IMR-90 (cell line): ENCODE data around the gene HSPA9. TPM values are rescaled to one million over a fixed set of nuclear protein-coding genes. Genes with fewer than 3 reads are reported as not detected.

ENCODE experiments used
- ATAC-seq: fragments of 200-7000 bp; cut with Tn5 transposase; 2 replicates; pipeline ENCODE4 v1.9.1; 2020; ENCODE audit warnings: low read depth, mild to moderate bottlenecking, moderate library complexity
- BruUV-seq: library from RNA; stranded (reverse); fragments of 400-500 nt; replicated peaks from 2 replicates; lab custom pipeline; 2021; lab: Mats Ljungman, UMichigan
- CTCF ChIA-PET: fragments of 300-600 bp; formaldehyde crosslinking; extraction: SDS; loops from one replicate; lab custom pipeline; 2021; ENCODE audit warnings: antibody characterized with exemption; lab: Yijun Ruan, JAX
- POLR2A ChIA-PET: fragments of 300-600 bp; sonication (Branson Sonifier 250); formaldehyde crosslinking; loops from one replicate; lab custom pipeline; 2022; ENCODE audit warnings: antibody characterized with exemption; ENCODE audit not compliant: unreplicated experiment; lab: Charles Lee
- DNase-seq: peaks from one replicate; pipeline ENCODE4 v3.0.0; 2013
- H2AFZ ChIP-seq: replicated peaks from 2 replicates; pipeline ENCODE3; 2013; ENCODE audit warnings: low read length, mild to moderate bottlenecking; ENCODE audit not compliant: poor library complexity
- H2AK5ac ChIP-seq: 2 replicates; pipeline ENCODE4 v1.6.1; 2013; ENCODE audit warnings: low read depth, low read length, inconsistent platforms
- H2AK9ac ChIP-seq: replicated peaks from 2 replicates; pipeline ENCODE3; 2013; ENCODE audit warnings: mild to moderate bottlenecking, low read depth, low read length, moderate library complexity; ENCODE audit not compliant: poor library complexity
- H2BK120ac ChIP-seq: 2 replicates; pipeline ENCODE4 v1.6.1; 2013; ENCODE audit warnings: low read depth, low read length, inconsistent platforms
- H2BK15ac ChIP-seq: 3 replicates; pipeline ENCODE4 v1.6.1; 2013; ENCODE audit warnings: low read depth, low read length, inconsistent platforms
- H2BK20ac ChIP-seq: 2 replicates; pipeline ENCODE4 v1.6.1; 2013; ENCODE audit warnings: low read depth, mild to moderate bottlenecking, inconsistent platforms, low read length, moderate library complexity
- H2BK5ac ChIP-seq: 2 replicates; pipeline ENCODE4 v1.6.1; 2013; ENCODE audit warnings: mild to moderate bottlenecking, low read depth, low read length, inconsistent platforms; ENCODE audit not compliant: poor library complexity, severe bottlenecking
- H3K14ac ChIP-seq: replicated peaks from 2 replicates; pipeline ENCODE4 v1.6.1; 2013; ENCODE audit warnings: low read depth, low read length, inconsistent platforms
- H3K18ac ChIP-seq: 2 replicates; pipeline ENCODE4 v1.6.1; 2013; ENCODE audit warnings: low read depth, low read length, control low read depth
- H3K23ac ChIP-seq: 2 replicates; pipeline ENCODE4 v1.6.1; 2013; ENCODE audit warnings: low read depth, low read length, inconsistent platforms
- H3K27ac ChIP-seq: 2 replicates; pipeline ENCODE4 v1.5.1; 2013; ENCODE audit warnings: mild to moderate bottlenecking, control low read depth, low read length; ENCODE audit not compliant: insufficient read depth
- H3K27me3 ChIP-seq: 2 replicates; pipeline ENCODE4 v1.6.1; 2013; ENCODE audit warnings: low read length; ENCODE audit not compliant: control insufficient read depth, insufficient read depth
- H3K36me3 ChIP-seq: 2 replicates; pipeline ENCODE4 v1.6.1; 2013; ENCODE audit warnings: low read length, mixed read lengths; ENCODE audit not compliant: control insufficient read depth, insufficient read depth
- H3K4ac ChIP-seq: 2 replicates; pipeline ENCODE4 v1.6.1; 2013; ENCODE audit warnings: low read depth, low read length, inconsistent platforms
- H3K4me1 ChIP-seq: 2 replicates; pipeline ENCODE4 v1.6.1; 2013; ENCODE audit warnings: low read length, mixed read lengths; ENCODE audit not compliant: control insufficient read depth, insufficient read depth
- H3K4me2 ChIP-seq: 2 replicates; pipeline ENCODE4 v1.6.1; 2013; ENCODE audit warnings: low read depth, mild to moderate bottlenecking, control low read depth, low read length, moderate library complexity
- H3K4me3 ChIP-seq: 2 replicates; pipeline ENCODE4 v1.5.1; 2013; ENCODE audit warnings: low read depth, mild to moderate bottlenecking, control low read depth, low read length, moderate library complexity; ENCODE audit not compliant: insufficient read depth
- H3K56ac ChIP-seq: 2 replicates; pipeline ENCODE4 v1.6.1; 2013; ENCODE audit warnings: low read length, inconsistent platforms; ENCODE audit not compliant: insufficient read depth; ENCODE audit errors: extremely low read depth
- H3K79me1 ChIP-seq, 2 experiments: 2 replicates each; pipeline ENCODE4 v1.6.1; 2013; ENCODE audit warnings: low read length in 2 of 2, inconsistent platforms in 1 of 2, low read depth in 1 of 2
- H3K9ac ChIP-seq: 2 replicates; pipeline ENCODE4 v1.6.1; 2013; ENCODE audit warnings: low read depth, low read length, control low read depth
- H3K9me1 ChIP-seq: 2 replicates; pipeline ENCODE4 v1.6.1; 2013; ENCODE audit warnings: low read length, inconsistent platforms; ENCODE audit not compliant: insufficient read depth
- H3K9me3 ChIP-seq: 2 replicates; pipeline ENCODE4 v1.6.1; 2013; ENCODE audit warnings: low read length; ENCODE audit not compliant: control insufficient read depth, insufficient read depth
- H4K20me1 ChIP-seq: 2 replicates; pipeline ENCODE4 v1.6.1; 2013; ENCODE audit warnings: low read length, inconsistent platforms; ENCODE audit not compliant: insufficient read depth
- H4K5ac ChIP-seq: 2 replicates; pipeline ENCODE4 v1.6.1; 2013; ENCODE audit warnings: mild to moderate bottlenecking, low read depth, low read length, control low read depth
- H4K8ac ChIP-seq, 2 experiments: 2 replicates each; pipeline ENCODE4 v1.6.1; 2013; ENCODE audit warnings: low read depth in 2 of 2, low read length in 2 of 2, control low read depth in 1 of 2, inconsistent platforms in 1 of 2
- H4K91ac ChIP-seq: 2 replicates; pipeline ENCODE4 v1.6.1; 2013; ENCODE audit warnings: low read depth, low read length, inconsistent platforms; ENCODE audit not compliant: insufficient read depth
- CHD1 ChIP-seq: IDR thresholded peaks from 2 replicates; pipeline ENCODE4 v1.6.1; 2012; ENCODE audit warnings: low read depth, low read length, improper control_type of control experiment
- MAFK ChIP-seq: IDR thresholded peaks from 2 replicates; pipeline ENCODE4 v1.6.1; 2012; ENCODE audit warnings: low read depth, low read length, improper control_type of control experiment
- MXI1 ChIP-seq: IDR thresholded peaks from 2 replicates; pipeline ENCODE4 v1.6.1; 2012; ENCODE audit warnings: low read depth, mild to moderate bottlenecking, low read length, moderate library complexity, borderline replicate concordance
- RCOR1 ChIP-seq: IDR thresholded peaks from 2 replicates; pipeline ENCODE4 v1.6.1; 2012; ENCODE audit warnings: mild to moderate bottlenecking, low read length, improper control_type of control experiment; ENCODE audit not compliant: insufficient replicate concordance
- SMC3 ChIP-seq: fragments of 150-350 bp; IDR thresholded peaks from 2 replicates; pipeline ENCODE4 v1.6.1; 2016; ENCODE audit warnings: low read depth, mild to moderate bottlenecking, antibody characterized with exemption, low read length, moderate library complexity
- WGBS, 2 experiments: methylation state at CpG; one replicate each; pipeline versions ENCODE4 v1.1.5 to v1.1.7; 2013; ENCODE audit warnings: missing lambda C conversion rate in 2 of 2; ENCODE audit not compliant: insufficient read length in 1 of 2; ENCODE audit errors: extremely low coverage in 2 of 2; 5-methylcytosine and 5-hydroxymethylcytosine counted together
- dilution Hi-C: fragments of 300-500 bp; cut with HindIII; formaldehyde crosslinking; loops from one replicate; pipeline ENCODE4 v1.14.3; 2018; ENCODE audit warnings: low sequenced_read_pairs; ENCODE audit not compliant: unreplicated experiment
- in situ Hi-C: fragments of 300-500 bp; cut with MboI; formaldehyde crosslinking; loops from 3 replicates; pipeline ENCODE4 v1.14.3; 2019; ENCODE audit warnings: low sequenced_read_pairs, inconsistent platforms, mixed read lengths
- intact Hi-C: fragments of 100-400 bp; cut with micrococcal nuclease; formaldehyde crosslinking; loops from 2 replicates; pipeline ENCODE4 v1.10.0; 2022
- polyA plus RNA-seq, 3 experiments: library from polyadenylated mRNA; depleted of rRNA; stranded (reverse); fragments of >200 nt; gene quantifications; 2 replicates each; pipeline ENCODE4 v1.2.3, GENCODE V29; 2012; ENCODE audit warnings: low replicate concordance in 1 of 3
- total RNA-seq: library from RNA; depleted of rRNA; stranded (reverse); fragments of >200 nt; gene quantifications from 2 replicates; pipeline ENCODE4 v1.2.3, GENCODE V29; 2012
- TF ChIP-seq, protein P1 (sequence below): fragments of 150-350 bp; IDR thresholded peaks from 2 replicates; pipeline ENCODE4 v1.6.1; 2016; ENCODE audit warnings: low read depth, mild to moderate bottlenecking, low read length, moderate library complexity, borderline replicate concordance

HSPA9 gene
- total and polyA plus RNA-seq, 2 of the 4 experiments (the other 2 are of a cell fraction): 157 to 472 TPM

- no peak overlapping the region for H2AK5ac ChIP-seq
- H3K4me1 ChIP-seq: peaks cover 2% of the 10 kb centered on the region; the same call in 1 of the 2 replicates
- intact Hi-C loops: loop anchor here (2.0 kb wide), 1 partner anchor 181 kb away; no protein-coding TSS in a partner anchor
- peak overlapping the region; percentile 97 for H3K14ac ChIP-seq
- H3K27me3 ChIP-seq: no peaks in the 10 kb centered on the region
- H4K8ac ChIP-seq: peak overlapping the region; percentile 35 to 49; a peak in 3 of 4 replicates
- H3K18ac ChIP-seq: no peak overlapping the region
- WGBS, 2 experiments: no CpG with 5 or more reads among the region's 9 CpGs
- H3K4me3 ChIP-seq: peak overlapping the region; percentile 76
- H3K27ac ChIP-seq: peak overlapping the region; percentile 98
- H3K56ac ChIP-seq: peak overlapping the region; percentile 96
- H3K36me3 ChIP-seq: peaks cover 35% of the 10 kb centered on the region
- no peak overlapping the region; the same call in 1 of the 2 replicates for H4K5ac ChIP-seq
- TF ChIP-seq, protein P1, sequence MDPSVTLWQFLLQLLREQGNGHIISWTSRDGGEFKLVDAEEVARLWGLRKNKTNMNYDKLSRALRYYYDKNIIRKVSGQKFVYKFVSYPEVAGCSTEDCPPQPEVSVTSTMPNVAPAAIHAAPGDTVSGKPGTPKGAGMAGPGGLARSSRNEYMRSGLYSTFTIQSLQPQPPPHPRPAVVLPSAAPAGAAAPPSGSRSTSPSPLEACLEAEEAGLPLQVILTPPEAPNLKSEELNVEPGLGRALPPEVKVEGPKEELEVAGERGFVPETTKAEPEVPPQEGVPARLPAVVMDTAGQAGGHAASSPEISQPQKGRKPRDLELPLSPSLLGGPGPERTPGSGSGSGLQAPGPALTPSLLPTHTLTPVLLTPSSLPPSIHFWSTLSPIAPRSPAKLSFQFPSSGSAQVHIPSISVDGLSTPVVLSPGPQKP: no peak
- TF ChIP-seq MXI1 (no peak), MAFK (no peak), RCOR1 (no peak), SMC3 (no peak), CHD1 (0 out of 2 replicates have a peak, but pooled peaks have one; percentile 7)
- dilution Hi-C loops: no loop called here
- H3K9ac ChIP-seq: peak overlapping the region; percentile 100
- peak overlapping the region; percentile 87; the same call in 1 of the 2 replicates for H4K91ac ChIP-seq
- H3K4ac ChIP-seq: peak overlapping the region; percentile 94
- peaks cover 23 to 42% of the 10 kb centered on the region in 2 experiments for H3K79me1 ChIP-seq
- H3K23ac ChIP-seq: peak overlapping the region; percentile 95
- H2BK15ac ChIP-seq: no peak overlapping the region
- CTCF ChIA-PET: interaction anchor here (0.7 kb wide), 1 partner anchor 296 kb away, joined by 3 read pairs; no protein-coding TSS in a partner anchor
- peak overlapping the region; percentile 87 for H3K4me2 ChIP-seq
- in situ Hi-C loops: loop anchor here (10.0 kb wide), 1 partner anchor 691 kb away; no protein-coding TSS in a partner anchor
- no peak overlapping the region for H2BK120ac ChIP-seq
- peak overlapping the region; percentile 99 for H2BK5ac ChIP-seq
- TSS peak; percentile 76 for BruUV-seq
- ATAC-seq: no peak
- no peak overlapping the region for H2BK20ac ChIP-seq
- H2AK9ac ChIP-seq: peak overlapping the region; percentile 81
- peaks cover 33% of the 10 kb centered on the region for H4K20me1 ChIP-seq
- H3K9me1 ChIP-seq: 0 out of 2 replicates have a peak, but pooled peaks cover 4% of the 10 kb centered on the region
- POLR2A ChIA-PET: no interaction called here
- DNase-seq: peak; percentile 52
- H3K9me3 ChIP-seq: no peaks in the 10 kb centered on the region
- no peak overlapping the region for H2AFZ ChIP-seq
Observed at GRCh38 chr5:138573949-138574670, 1.1 kb downstream of the HSPA9 start.
